ENCODE data around the gene YES1.

Gene YES1

DNA sequence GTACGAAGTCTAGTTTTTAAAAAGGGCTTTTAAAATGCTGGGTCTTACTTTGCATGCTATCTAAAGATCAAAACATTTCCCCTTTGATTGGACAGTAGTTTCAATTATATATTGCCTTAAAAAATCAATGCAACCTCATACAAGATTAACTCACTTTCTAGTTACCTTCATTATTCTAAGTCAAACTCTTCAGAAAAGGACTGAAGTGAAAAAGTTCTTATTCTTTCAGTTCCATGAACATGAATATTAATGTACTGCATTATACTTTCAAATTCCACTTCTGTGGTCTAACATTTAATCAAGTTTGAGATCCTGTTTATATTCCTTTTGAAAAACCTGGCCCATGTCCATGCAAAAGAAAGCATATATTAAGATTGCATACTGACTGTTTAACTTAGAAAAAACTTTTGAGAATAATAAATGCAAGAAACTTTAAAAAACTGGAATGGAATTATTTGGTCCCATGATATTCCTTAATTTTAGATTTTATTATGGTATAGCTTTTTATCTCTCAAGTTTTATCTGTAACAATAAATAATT lies 88.4 kb downstream of the YES1 start:
- Histone ChIP-seq H3K4me1 (ENCODE audit: low read length) (no peaks in the 10 kb centered on the region), H3K9me2 (replicated peaks; ENCODE audit: insufficient read depth, low read length) (no peaks in the 10 kb centered on the region), H3K27ac (ENCODE audit: low read length) (no peak overlapping the region), H2AFZ (ENCODE audit: low read length) (no peak overlapping the region), H3K9me3 (replicated peaks; ENCODE audit: insufficient read depth, low read length) (no peaks in the 10 kb centered on the region), H3K4me3 (ENCODE audit: low read length) (no peak overlapping the region), H4K20me1 (ENCODE audit: insufficient read depth, low read length) (no peaks in the 10 kb centered on the region), H3K4me2 (ENCODE audit: low read depth, low read length) (no peak overlapping the region), H3K27me3 (replicated peaks; ENCODE audit: insufficient read depth, low read length) (no peaks in the 10 kb centered on the region), H3K9ac (ENCODE audit: low read length) (no peak overlapping the region), H3F3A (ENCODE audit: insufficient read depth, low read length) (no peaks in the 10 kb centered on the region), H3K36me3 (replicated peaks; ENCODE audit: insufficient read depth, low read length) (no peaks in the 10 kb centered on the region), H3K79me2 (ENCODE audit: low read length) (no peaks in the 10 kb centered on the region)
- no peak for DNase-seq
- TF ChIP-seq, protein P1, sequence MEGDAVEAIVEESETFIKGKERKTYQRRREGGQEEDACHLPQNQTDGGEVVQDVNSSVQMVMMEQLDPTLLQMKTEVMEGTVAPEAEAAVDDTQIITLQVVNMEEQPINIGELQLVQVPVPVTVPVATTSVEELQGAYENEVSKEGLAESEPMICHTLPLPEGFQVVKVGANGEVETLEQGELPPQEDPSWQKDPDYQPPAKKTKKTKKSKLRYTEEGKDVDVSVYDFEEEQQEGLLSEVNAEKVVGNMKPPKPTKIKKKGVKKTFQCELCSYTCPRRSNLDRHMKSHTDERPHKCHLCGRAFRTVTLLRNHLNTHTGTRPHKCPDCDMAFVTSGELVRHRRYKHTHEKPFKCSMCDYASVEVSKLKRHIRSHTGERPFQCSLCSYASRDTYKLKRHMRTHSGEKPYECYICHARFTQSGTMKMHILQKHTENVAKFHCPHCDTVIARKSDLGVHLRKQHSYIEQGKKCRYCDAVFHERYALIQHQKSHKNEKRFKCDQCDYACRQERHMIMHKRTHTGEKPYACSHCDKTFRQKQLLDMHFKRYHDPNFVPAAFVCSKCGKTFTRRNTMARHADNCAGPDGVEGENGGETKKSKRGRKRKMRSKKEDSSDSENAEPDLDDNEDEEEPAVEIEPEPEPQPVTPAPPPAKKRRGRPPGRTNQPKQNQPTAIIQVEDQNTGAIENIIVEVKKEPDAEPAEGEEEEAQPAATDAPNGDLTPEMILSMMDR (IDR thresholded peaks at IDR 0.05; ENCODE audit: low read length): no peak
- no peak for TF ChIP-seq EZH2phosphoT487 (IDR thresholded peaks at IDR 0.05; ENCODE audit: low read length)
- TF ChIP-seq EZH2 (optimal IDR thresholded peaks at IDR 0.05; ENCODE audit: low read depth, low read length): no peak

DNA sequence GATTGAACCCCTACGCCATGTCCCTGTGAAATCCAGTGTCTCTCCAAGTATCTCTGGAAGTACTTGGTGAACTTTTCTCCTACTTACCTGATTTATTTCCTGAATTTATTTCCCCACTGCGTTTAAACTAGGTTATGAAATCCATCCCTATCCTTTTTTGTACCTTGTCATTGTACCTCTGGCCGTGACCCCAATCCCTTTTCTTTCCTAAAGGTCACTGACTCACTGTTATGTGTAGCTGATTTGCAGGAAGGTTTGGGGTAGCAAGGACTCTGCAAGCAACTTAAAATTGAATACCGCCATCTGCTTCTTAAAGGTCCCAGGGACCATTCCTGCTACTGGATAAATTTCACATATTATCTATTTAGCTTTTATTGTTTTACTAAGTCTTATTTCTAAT lies 95.0 kb downstream of the YES1 start:
- no peak overlapping the region for H3K4me2 ChIP-seq (ENCODE audit: low read depth, low read length)
- TF ChIP-seq EZH2 (optimal IDR thresholded peaks at IDR 0.05; ENCODE audit: low read depth, low read length): no peak
- TF ChIP-seq, protein P1 (IDR thresholded peaks at IDR 0.05; ENCODE audit: low read length): no peak
- no peak for TF ChIP-seq EZH2phosphoT487 (IDR thresholded peaks at IDR 0.05; ENCODE audit: low read length)
- no peak for DNase-seq
- H3K27ac ChIP-seq (ENCODE audit: low read length): no peak overlapping the region
- H3K9me2 ChIP-seq (replicated peaks; ENCODE audit: insufficient read depth, low read length): no peaks in the 10 kb centered on the region
- no peaks in the 10 kb centered on the region for H3K27me3 ChIP-seq (replicated peaks; ENCODE audit: insufficient read depth, low read length)
- H3F3A ChIP-seq (ENCODE audit: insufficient read depth, low read length): no peaks in the 10 kb centered on the region
- H3K9me3 ChIP-seq (replicated peaks; ENCODE audit: insufficient read depth, low read length): no peaks in the 10 kb centered on the region
- H3K9ac ChIP-seq (ENCODE audit: low read length): no peak overlapping the region
- no peak overlapping the region for H3K4me3 ChIP-seq (ENCODE audit: low read length)
- no peaks in the 10 kb centered on the region for H3K79me2 ChIP-seq (ENCODE audit: low read length)
- no peaks in the 10 kb centered on the region for H3K4me1 ChIP-seq (ENCODE audit: low read length)
- H4K20me1 ChIP-seq (ENCODE audit: insufficient read depth, low read length): no peaks in the 10 kb centered on the region
- H3K36me3 ChIP-seq (replicated peaks; ENCODE audit: insufficient read depth, low read length): no peaks in the 10 kb centered on the region
- H2AFZ ChIP-seq (ENCODE audit: low read length): no peak overlapping the region

DNA sequence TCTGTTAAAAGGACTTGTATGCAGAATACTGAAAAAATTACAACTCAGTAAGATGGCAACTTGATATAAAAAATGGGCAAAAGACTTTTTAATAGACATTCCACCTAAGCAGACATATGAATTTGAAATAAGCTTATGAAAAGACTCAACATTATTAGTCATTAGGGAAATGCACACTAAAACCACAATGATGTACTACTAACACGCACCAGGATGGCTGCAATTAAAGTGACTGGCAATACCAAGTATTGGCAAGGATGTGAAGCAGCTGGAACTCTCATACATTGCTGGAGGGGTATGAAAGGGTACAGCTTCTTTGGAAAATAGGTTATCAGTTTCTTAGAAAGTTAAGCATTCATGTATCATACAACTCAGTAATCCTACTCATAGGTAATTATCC lies 96.4 kb downstream of the YES1 start:
- no peak overlapping the region for H3K4me3 ChIP-seq (ENCODE audit: low read length)
- H3K9me3 ChIP-seq (replicated peaks; ENCODE audit: insufficient read depth, low read length): no peaks in the 10 kb centered on the region
- no peaks in the 10 kb centered on the region for H3K27me3 ChIP-seq (replicated peaks; ENCODE audit: insufficient read depth, low read length)
- no peaks in the 10 kb centered on the region for H3K36me3 ChIP-seq (replicated peaks; ENCODE audit: insufficient read depth, low read length)
- H3F3A ChIP-seq (ENCODE audit: insufficient read depth, low read length): no peaks in the 10 kb centered on the region
- no peaks in the 10 kb centered on the region for H4K20me1 ChIP-seq (ENCODE audit: insufficient read depth, low read length)
- no peaks in the 10 kb centered on the region for H3K4me1 ChIP-seq (ENCODE audit: low read length)
- H3K79me2 ChIP-seq (ENCODE audit: low read length): peaks cover 7% of the 10 kb centered on the region
- no peaks in the 10 kb centered on the region for H3K9me2 ChIP-seq (replicated peaks; ENCODE audit: insufficient read depth, low read length)
- no peak overlapping the region for H3K4me2 ChIP-seq (ENCODE audit: low read depth, low read length)
- no peak overlapping the region for H2AFZ ChIP-seq (ENCODE audit: low read length)
- TF ChIP-seq EZH2phosphoT487 (IDR thresholded peaks at IDR 0.05; ENCODE audit: low read length) (no peak), EZH2 (optimal IDR thresholded peaks at IDR 0.05; ENCODE audit: low read depth, low read length) (no peak)
- TF ChIP-seq, protein P1 (IDR thresholded peaks at IDR 0.05; ENCODE audit: low read length): no peak
- H3K9ac ChIP-seq (ENCODE audit: low read length): no peak overlapping the region
- no peak for DNase-seq
- H3K27ac ChIP-seq (ENCODE audit: low read length): no peak overlapping the region

Data from MM.1S (cell line).